GM19455 (cell line): ENCODE measurements around the gene PPP2R1A.
A peak's percentile ranks its signal among the peaks of the same experiment; 100 is the strongest.

ENCODE experiments used
- ATAC-seq: cut with Tn5 transposase; IDR thresholded peaks from one replicate; pipeline ENCODE4 v1.9.1; 2021; ENCODE audit not compliant: unreplicated experiment

The PPP2R1A gene

DNA sequence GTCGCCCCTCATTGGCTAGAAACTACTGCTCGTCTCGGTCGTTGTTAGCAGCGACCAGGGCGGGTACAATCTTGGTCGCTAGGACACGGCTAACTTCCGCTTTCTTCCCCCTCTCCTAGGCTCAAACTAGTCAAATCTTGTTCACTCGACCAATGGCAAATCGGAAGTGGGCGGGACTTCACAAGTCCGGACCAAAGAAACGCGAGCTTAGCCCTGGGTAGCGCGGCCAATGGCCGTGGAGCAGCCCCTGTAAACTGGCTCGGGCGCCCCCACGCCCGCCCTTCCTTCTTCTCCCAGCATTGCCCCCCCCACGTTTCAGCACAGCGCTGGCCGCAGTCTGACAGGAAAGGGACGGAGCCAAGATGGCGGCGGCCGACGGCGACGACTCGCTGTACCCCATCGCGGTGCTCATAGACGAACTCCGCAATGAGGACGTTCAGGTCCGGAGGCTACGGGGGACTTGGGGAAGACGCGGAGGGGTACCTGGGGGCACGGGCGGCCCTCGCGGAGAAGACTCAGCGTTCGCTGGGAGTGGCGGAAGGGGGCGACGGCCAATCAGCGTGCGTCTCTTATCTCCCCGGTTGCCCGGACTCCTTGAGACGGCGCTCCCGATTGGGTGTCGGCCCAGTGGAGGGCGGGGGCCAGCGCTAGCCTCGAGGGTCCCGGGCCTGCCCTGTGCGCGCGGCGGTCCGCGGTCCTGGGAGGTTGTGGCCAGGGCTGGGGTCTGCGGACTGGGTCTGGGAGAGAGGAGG lies at the start of gene PPP2R1A:
TSS of gene PPP2R1A (plus strand) at position 318 of the 752 bp plus-strand sequence. CDS start at position 363, 45 bp downstream.
- peak; percentile 79 for ATAC-seq

DNA sequence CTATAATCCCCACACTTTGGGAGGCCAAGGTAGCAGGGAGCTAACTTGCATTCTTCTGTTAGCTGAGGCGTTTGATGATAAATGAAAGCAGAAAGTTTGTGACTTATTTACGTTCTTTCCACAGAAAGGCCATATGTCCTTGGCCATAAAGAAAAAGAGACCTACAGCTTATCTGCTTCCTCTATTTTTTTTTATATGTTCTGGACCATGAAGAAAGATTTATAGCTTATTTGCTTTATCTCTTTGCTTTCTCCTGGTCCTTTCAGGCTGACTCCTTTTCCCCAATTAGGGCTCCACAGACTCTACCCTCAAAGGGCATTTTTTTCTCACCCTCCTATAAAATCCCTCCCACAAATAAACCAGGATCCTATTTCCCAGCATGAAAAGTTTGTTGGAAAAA lies 48.6 kb upstream of the PPP2R1A start:
- no peak for ATAC-seq

GRCh38 chr19:52142001-52142595 lies 47.8 kb upstream of the PPP2R1A start:
- no peak for ATAC-seq

- no peak for ATAC-seq
Measured at GRCh38 chr19:52148256-52148655, 41.6 kb upstream of the PPP2R1A start.

DNA sequence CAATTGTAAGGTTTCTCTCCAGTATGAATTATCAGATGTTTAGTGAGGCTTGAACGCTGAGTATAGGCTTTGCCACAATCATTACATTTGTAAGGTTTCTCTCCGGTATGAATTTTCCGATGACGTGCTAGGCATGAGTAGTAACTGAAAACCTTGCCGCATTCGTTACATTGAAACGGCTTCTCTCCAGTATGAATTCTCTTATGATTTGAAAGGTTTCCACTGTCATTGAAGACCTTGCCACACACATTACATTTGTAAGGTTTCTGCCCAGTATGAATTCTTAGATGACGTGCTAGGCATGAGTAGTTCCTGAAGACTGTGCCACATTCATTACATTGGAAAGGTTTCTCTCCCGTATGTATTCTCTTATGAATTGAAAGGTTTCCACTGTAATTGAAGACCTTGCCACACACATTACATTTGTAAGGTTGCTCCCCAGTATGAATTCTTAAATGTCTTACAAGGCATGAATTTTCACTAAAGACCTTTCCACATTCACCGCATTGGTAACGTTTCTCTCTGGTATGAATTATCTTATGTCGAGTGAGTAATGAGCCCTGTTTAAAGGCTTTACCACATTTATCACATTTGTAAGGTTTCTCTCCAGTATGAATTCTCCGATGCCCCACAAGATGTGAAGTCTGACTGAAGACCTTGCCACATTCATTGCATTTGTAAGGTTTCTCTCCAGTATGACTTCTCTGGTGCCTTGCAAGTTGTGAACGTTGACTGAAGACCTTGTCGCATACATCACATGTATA lies 34.1 kb upstream of the PPP2R1A start:
- ATAC-seq: no peak

GRCh38 chr19:52170304-52170703 lies 19.5 kb upstream of the PPP2R1A start:
- ATAC-seq: no peak

GRCh38 chr19:52170863-52171320 lies 19.0 kb upstream of the PPP2R1A start:
- ATAC-seq: peak; percentile 24

DNA sequence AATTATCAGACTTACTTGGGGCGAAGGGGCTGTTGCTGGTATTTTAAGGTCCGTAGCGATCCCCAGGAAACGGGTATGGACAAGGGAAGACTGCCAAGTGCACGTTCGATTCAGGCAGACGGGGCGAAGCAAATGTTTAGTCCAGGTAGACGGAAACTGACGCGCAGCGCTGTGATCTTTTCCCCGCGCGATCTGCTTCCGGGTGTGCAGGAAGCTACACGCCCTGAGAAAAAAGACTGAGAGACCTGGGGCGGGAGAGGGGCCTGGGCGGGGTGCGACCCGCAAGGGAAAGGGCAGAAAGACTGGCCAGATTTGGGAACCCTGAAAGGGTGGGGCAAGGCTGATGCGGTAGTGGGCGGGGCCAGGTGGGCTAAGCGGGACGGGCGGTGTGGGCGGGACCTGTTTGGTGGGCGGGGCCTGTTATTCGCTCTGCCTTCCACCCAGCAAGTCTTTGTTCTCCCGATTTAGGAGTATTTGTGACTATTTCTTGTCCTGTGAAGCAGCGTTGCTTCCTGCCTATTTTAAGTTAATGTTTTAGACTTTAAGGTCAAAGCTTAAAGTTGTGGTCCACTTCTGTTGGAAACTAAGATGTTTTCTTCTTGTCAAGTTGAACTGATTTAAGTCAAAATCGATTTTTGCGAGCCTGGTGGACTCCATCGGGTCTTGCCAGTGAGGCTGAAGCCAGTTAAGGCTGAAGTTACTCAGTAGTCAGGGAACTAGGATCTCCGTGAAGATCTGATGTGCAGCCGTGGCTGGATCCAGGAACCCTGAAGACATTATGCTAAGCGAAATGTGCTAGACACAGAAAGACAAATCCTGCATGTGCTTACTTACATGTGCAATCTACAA lies 18.3 kb upstream of the PPP2R1A start, which contains the start of gene ZNF836:
TSS of gene ZNF836 (minus strand) at position 301 of the 849 bp plus-strand sequence. CDS start 3,549 bp downstream, outside the sequence.
- peak; percentile 62 for ATAC-seq

- no peak for ATAC-seq
Measured at GRCh38 chr19:52172347-52172746, 17.5 kb upstream of the PPP2R1A start.

DNA sequence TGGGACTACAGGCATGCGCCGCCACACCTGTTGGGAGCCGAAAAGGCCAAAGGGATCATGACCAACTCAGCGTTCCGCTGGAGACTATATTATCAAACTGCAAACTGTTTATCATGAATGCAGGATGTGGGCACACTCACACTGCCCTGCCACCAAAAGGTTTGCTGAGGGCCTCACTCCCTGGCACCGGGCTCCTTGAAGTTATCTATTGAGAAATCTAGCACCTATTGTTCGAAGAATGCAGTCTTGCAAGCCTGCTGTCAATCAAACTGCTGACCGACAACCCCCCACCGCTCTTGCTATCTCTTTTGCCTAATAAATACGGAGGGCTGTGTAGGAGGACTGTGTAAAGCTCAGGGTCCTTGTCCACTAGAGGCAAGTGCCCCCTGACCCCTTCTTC lies 13.3 kb upstream of the PPP2R1A start:
- ATAC-seq: no peak

- no peak for ATAC-seq
Measured at GRCh38 chr19:52187407-52187806, 2.4 kb upstream of the PPP2R1A start.

DNA sequence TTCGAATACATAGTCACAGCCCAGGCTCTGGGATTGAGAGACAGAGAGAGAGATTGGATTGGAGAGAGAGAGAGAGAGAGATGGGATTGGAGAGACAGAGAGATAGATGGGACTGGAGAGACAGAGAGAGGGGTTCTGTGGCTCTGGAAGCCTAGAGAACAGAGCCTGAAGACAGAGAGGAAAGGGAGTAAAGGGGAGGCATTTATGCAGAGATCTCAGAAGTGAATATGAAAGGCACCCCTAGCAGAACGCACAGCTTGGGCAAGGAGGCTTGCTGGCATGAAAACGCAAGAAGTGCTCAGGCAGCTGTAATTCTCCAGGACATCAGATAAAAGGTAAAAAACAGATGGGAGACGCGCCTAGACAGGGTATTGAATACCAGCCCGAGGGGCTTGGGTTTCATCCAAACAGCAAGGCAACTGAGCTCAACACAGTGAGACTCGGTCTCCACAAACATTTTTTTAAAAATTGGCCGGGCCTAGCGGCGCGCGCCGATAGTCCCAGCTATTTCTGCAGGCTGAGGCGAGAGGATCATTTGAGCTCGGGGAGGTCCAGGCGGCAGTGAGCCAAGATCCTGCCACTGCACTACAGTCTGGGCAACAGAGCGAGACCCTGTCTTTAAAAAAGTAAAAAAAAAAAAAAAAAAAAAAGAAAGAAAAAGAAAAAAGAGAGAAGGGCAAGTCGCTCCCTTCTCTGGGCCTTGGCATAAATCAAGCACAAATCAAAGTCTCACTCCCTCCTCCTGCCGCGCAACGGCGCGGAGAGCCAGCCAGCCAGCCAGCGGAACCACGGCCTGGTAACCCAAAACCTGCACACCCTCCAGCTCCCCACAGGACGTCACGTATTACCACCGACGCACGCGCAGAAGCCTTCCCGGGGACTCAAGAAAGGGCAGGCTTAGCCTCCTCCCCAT lies 774 bp upstream of the PPP2R1A start:
- peak; percentile 18 for ATAC-seq

DNA sequence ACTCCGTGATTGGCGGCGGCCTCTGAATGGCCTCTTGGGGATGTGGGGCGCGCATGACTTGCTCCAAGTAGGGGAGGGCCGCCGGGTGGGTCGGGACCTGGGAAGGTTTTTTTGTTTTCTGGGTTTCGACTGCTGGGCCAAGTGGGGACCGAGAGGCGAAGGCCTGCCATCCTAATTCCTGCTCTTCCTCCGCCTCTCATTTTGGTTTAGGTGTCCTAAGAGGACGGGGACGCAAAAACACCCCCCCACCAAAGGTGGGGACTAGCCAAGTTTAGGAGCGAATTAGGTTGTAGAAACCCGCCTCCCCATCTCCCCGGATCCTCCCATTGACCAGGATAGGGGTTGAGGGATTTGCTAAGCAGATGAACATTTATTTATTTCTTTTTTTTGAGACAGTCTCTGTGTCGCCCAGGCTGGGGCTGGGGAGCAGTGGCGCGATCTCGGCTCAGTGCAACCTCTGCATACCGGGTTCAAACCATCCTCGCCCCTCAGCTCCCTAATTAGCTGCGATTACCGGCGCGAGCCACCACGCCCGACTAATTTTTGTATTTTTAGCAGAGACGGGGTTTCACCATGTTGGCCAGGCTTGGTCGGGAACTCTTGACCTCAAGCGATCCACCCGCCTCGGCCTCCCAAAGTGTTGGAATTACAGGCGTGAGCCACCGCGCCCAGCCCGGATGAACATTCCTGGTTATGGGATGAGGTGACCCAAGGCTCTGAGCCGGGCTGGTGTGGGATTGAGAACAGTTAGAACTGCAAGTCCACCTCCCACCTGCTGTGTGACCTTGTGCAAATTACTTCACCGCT lies 838 bp downstream of the PPP2R1A start:
- no peak for ATAC-seq

DNA sequence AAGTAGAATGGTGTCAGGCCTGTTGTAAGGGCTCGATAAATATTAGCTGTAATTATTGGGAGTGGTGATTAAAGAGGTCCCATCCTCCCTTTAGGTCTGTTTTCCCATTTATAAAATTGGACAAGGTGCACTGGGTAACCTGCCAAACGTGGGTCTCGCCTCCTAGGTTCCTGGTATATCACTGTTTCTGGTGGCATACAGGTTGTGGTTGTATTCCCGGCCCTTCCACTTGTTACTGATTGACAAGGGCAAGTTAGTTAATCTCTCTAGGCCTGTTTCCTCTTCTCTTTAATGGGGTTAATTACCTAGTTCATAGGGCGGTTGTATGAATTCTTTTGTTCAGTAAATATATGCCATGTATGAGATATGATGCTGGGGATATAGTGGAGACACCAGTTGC lies 1.5 kb downstream of the PPP2R1A start:
- ATAC-seq: no peak

DNA sequence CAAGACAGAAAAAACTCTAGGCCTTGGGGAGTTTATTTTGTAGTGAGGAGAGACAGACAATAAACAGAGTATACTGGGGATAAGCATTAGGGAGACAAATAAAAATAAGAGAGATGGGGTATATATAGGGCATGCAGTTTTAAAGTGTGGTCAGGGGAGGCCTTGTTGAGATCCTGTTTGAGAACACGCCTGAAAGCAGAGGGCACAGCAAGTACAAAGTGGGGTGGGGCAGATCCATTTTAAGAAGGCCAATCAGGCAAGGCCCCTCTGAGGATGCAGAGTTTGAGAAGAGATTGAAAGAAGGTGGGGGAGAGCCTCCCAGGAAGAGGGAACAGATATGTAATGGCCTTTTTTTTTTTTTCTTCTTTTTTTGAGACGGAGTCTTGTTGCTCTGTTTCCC lies 2.1 kb downstream of the PPP2R1A start:
- no peak for ATAC-seq

- ATAC-seq: no peak
Measured at GRCh38 chr19:52196256-52196967, 6.6 kb downstream of the PPP2R1A start.

DNA sequence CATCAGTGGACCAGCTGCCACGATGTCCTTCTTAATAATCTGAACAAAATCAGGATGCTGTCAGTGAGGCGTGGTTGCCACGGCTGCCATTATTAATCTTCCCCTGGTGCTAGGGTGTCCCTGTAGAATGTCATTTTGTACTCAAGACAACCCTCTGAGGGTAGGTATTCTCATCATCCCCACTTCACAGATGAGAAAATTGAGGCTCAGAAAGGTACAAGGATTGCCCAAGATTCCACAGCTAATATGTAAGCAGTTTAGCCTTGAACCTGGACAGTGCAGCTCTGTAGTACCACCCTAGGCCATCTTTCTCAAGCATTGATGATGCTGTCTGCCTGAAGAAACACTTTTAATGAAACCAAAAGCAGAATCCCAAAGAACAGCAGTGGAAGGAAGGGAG lies 8.1 kb downstream of the PPP2R1A start:
- ATAC-seq: no peak

DNA sequence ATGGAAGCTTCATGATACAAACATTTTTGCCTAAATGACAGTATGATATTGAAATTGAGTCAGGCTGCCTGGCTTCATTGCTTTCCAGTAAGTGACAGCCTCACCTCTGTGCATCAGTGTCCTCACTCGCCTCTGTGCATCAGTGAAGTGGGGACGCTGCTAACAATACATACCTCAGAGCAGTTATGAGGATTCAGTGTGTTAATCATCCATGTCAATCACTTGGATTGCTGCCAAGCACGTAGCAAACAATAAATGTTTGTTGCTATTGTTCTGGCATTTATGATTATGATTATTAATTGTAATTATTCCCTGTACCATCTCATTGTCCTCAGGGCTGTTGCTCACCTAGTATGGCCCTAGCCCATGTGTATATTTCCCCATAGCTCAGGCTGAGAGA lies 8.8 kb downstream of the PPP2R1A start:
- ATAC-seq: no peak
